C4-2B (cell line): ENCODE measurements around the gene CDH23.

Experiments
- H3K27ac ChIP-seq: fragments of 450-650 bp; 2 replicates; pipeline ENCODE4 v1.5.1; 2017
- ZFX ChIP-seq: fragments of 450-650 bp; IDR thresholded peaks from 2 replicates; pipeline ENCODE4 v1.6.1; 2017
- TF ChIP-seq, protein P1 (sequence below): fragments of 450-650 bp; conservative IDR thresholded peaks from 2 replicates; pipeline ENCODE4 v1.5.1; 2017; ENCODE audit warnings: mild to moderate bottlenecking

Gene CDH23

DNA sequence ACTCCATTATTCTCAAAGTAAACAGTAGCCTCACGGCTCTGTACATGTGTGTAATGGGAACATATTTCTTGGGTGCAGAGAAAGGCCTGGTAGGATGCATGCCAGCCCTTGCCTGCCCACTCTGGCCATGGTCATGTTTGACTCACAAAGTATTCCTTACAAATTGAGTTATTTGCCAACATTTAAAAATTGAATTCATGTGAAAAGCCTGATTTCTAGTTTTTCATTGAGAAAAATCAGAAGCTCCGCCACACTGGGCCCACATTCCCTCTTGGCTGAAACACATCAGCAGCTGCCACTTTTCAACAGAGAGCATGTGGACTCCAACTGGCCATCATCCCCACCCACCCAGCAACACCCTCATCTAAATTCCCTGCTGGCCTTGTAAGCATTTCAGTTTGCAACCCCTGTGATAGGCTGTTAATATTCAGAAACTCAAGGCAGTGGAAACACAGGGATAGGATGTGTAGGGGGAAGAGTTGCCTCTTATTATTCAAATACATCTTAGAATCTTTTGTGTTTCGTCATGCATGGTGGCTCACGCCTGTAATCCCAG, 40.9 kb downstream of the CDH23 start:
- no peak overlapping the region for H3K27ac ChIP-seq
- TF ChIP-seq, protein P1, sequence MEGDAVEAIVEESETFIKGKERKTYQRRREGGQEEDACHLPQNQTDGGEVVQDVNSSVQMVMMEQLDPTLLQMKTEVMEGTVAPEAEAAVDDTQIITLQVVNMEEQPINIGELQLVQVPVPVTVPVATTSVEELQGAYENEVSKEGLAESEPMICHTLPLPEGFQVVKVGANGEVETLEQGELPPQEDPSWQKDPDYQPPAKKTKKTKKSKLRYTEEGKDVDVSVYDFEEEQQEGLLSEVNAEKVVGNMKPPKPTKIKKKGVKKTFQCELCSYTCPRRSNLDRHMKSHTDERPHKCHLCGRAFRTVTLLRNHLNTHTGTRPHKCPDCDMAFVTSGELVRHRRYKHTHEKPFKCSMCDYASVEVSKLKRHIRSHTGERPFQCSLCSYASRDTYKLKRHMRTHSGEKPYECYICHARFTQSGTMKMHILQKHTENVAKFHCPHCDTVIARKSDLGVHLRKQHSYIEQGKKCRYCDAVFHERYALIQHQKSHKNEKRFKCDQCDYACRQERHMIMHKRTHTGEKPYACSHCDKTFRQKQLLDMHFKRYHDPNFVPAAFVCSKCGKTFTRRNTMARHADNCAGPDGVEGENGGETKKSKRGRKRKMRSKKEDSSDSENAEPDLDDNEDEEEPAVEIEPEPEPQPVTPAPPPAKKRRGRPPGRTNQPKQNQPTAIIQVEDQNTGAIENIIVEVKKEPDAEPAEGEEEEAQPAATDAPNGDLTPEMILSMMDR = no peak
- no peak for TF ChIP-seq ZFX

DNA sequence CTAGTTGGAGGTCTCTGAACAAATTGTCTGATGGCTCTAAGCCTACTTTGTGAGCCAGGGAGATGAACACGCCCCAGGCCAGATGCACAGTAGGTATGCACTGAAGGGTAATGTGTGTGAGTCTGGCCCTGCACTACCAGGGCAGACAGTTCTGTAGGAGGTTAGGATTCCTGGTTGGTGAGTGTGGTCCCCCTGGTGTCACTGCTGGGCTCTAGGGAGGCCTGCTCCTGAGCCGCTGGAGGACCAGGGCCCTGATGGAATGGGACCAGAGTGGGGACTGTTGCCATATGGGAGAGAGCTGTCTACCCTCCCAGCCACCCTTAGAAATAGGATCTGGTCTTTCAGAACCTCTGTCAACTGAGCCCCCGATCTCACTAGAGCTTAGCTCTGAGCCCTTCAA, 42.0 kb downstream of the CDH23 start:
- TF ChIP-seq, protein P1 = no peak
- TF ChIP-seq ZFX = no peak
- no peak overlapping the region for H3K27ac ChIP-seq

DNA sequence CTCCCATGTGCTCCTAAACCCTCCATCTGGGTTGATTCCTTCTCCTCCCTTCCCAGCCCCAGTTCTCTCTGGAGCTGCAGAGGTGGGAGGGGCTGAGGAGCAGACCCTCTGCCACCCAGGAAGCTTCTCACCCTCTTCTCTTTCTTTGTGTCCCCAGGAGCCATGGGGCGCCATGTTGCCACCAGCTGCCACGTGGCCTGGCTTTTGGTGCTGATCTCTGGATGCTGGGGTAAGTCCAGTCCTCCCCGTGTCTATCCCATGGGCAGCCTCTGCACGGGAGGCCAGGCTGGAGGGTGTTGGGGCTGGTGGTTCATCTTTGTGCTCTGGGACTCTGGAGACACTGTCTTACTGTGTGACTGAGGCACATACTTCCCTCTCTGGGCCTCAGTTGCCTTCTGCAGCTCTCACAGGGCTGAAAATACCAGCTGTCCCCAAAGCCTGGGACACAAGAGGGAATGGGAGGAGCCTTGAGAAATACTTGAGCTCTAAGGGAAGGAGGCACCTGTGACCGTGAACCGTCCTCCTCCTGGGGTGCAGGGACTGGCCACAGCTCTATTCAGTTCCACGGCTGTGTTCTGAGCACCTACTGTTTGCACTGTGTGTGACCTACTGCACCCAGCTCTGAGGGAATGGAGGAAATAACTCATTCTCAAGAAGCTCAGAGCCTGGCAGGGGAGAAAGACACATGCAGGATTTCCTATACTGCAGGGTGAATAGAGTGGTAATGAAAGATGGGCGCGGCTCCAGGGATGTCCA, 43.1 kb downstream of the CDH23 start:
- TF ChIP-seq, protein P1 = no peak
- TF ChIP-seq ZFX = no peak
- no peak overlapping the region for H3K27ac ChIP-seq

GRCh38 chr10:71440506-71441035, 43.9 kb downstream of the CDH23 start:
- TF ChIP-seq, protein P1 = no peak
- no peak for TF ChIP-seq ZFX
- no peak overlapping the region for H3K27ac ChIP-seq

DNA sequence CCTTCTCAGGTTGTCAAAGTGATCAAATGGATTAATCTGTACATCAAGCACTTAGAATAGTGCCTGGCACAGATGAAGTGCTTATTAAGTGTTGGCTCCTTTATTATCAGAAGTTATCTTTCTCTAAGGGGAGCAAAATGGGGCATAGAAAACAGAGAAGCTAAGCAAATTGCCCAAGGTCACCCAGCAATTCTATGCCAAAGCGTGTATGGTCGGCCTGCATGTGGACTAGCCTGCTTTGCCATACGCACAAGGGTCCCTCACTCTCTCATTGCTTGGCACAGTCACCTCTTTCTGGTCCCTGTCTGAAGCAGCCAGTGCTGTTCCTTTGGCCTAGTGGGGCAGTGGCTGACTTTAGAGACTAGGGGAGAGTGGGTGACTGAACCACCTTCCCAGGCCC, 45.3 kb downstream of the CDH23 start:
- no peak overlapping the region for H3K27ac ChIP-seq
- TF ChIP-seq, protein P1 = no peak
- no peak for TF ChIP-seq ZFX

GRCh38 chr10:71442859-71443570, 46.3 kb downstream of the CDH23 start:
- H3K27ac ChIP-seq = no peak overlapping the region
- no peak for TF ChIP-seq ZFX
- TF ChIP-seq, protein P1 = no peak

- no peak overlapping the region for H3K27ac ChIP-seq
- TF ChIP-seq, protein P1 = no peak
- TF ChIP-seq ZFX = no peak
Observed at GRCh38 chr10:71443676-71444075, 47.0 kb downstream of the CDH23 start.
